IPS-18a (cell line): ENCODE measurements around the gene ECT2L.

Experiments used
- H3K27ac ChIP-seq: one replicate; pipeline ENCODE4 v1.5.1; 2013; ENCODE audit warnings: low read length
- H3K27me3 ChIP-seq: one replicate; pipeline ENCODE4 v1.6.1; 2013; ENCODE audit warnings: mild to moderate bottlenecking, low read length; ENCODE audit not compliant: control insufficient read depth, insufficient read depth
- H3K36me3 ChIP-seq: one replicate; pipeline ENCODE4 v1.6.1; 2013; ENCODE audit warnings: low read depth, low read length; ENCODE audit not compliant: control insufficient read depth
- H3K4me1 ChIP-seq: one replicate; pipeline ENCODE4 v1.6.1; 2013; ENCODE audit warnings: low read depth, low read length; ENCODE audit not compliant: control insufficient read depth
- H3K4me3 ChIP-seq: one replicate; pipeline ENCODE4 v1.5.1; 2013; ENCODE audit warnings: low read length
- H3K9ac ChIP-seq: one replicate; pipeline ENCODE4 v1.6.1; 2013; ENCODE audit warnings: mild to moderate bottlenecking, low read length, moderate library complexity
- H3K9me3 ChIP-seq: one replicate; pipeline ENCODE4 v1.6.1; 2013; ENCODE audit warnings: low read depth, low read length; ENCODE audit not compliant: control insufficient read depth

Gene ECT2L

DNA sequence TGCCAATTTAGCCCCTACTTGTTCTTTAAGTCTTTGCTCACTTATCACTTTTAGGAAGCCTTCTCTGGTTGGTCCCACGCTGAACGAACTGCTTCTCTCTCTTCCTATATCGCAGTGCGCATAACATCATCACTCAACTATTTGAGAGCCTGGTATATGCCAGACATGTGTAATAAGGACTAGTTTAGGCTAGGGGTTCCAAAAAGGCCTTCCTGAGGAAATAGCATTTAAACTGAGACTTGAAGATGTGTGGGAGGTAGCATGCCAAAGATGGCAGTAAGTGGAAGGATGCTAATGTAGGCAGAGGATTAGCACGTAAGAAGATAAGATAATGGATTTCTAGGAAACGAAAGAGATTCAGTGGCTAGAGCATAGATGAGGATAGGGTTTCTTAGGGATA, 17.6 kb upstream of the ECT2L start:
- H3K9ac ChIP-seq, result no peak overlapping the region
- no peak overlapping the region for H3K4me3 ChIP-seq
- H3K4me1 ChIP-seq, result peaks cover 5% of the 10 kb centered on the region

DNA sequence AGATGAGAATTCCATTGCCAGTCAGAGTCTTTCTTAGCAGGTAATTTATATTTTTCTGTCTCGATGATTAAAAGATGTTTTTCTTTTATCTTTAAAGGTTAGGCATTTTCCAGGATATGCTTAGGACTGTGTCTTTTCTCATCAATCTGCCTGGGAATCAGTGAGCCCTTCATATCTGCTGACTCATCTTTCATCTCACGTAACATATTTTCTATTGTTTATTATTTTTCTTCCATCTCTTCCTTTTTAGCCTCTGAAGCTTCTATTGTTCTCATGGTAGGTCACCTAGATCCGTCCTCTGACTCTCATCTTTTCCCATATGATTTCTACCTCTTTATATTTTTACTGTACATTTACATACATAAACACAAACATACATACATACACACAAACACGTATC, 13.6 kb upstream of the ECT2L start:
- Histone ChIP-seq H3K36me3 (no peaks in the 10 kb centered on the region), H3K9ac (no peak overlapping the region), H3K27me3 (no peaks in the 10 kb centered on the region), H3K4me1 (no peaks in the 10 kb centered on the region), H3K9me3 (no peaks in the 10 kb centered on the region), H3K4me3 (no peak overlapping the region), H3K27ac (no peak overlapping the region)

More for the DNA sequence above, 17.6 kb upstream of the ECT2L start:
- Histone ChIP-seq H3K27ac (no peak overlapping the region), H3K9me3 (no peaks in the 10 kb centered on the region), H3K27me3 (no peaks in the 10 kb centered on the region), H3K36me3 (no peaks in the 10 kb centered on the region)

- H3K36me3 ChIP-seq, result no peaks in the 10 kb centered on the region
- H3K4me3 ChIP-seq, result no peak overlapping the region
- no peaks in the 10 kb centered on the region for H3K27me3 ChIP-seq
- H3K9ac ChIP-seq, result no peak overlapping the region
- H3K27ac ChIP-seq, result no peak overlapping the region
- no peaks in the 10 kb centered on the region for H3K9me3 ChIP-seq
- H3K4me1 ChIP-seq, result no peaks in the 10 kb centered on the region
These were observed 10.8 kb upstream of the ECT2L start for GRCh38 chr6:138785079-138785478.

DNA sequence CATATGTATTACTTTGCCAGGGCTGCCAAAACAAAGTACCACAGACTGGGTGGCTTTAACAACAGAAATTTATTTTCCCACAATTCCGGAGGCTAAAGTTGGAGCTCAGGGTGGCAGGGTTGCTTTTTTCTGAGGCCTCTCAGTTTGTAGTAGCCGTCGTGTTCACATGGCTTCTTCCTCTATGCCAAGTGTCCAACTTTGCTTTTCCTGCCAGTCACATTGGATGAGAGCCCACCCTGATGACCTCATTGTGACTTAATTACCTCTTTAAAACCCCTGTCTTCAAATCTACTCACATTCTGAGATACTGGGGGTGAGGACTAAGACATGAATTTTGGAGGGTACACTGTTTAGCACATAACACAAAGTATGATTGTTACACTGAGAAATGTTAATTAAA, 9.9 kb upstream of the ECT2L start:
- Histone ChIP-seq H3K36me3 (no peaks in the 10 kb centered on the region), H3K9me3 (no peaks in the 10 kb centered on the region), H3K9ac (no peak overlapping the region), H3K27ac (no peak overlapping the region), H3K27me3 (no peaks in the 10 kb centered on the region), H3K4me3 (no peak overlapping the region), H3K4me1 (no peaks in the 10 kb centered on the region)

GRCh38 chr6:138787138-138787537, 8.7 kb upstream of the ECT2L start:
- Histone ChIP-seq H3K4me3 (no peak overlapping the region), H3K9ac (no peak overlapping the region), H3K4me1 (no peaks in the 10 kb centered on the region), H3K36me3 (no peaks in the 10 kb centered on the region), H3K9me3 (no peaks in the 10 kb centered on the region), H3K27me3 (no peaks in the 10 kb centered on the region), H3K27ac (no peak overlapping the region)

DNA sequence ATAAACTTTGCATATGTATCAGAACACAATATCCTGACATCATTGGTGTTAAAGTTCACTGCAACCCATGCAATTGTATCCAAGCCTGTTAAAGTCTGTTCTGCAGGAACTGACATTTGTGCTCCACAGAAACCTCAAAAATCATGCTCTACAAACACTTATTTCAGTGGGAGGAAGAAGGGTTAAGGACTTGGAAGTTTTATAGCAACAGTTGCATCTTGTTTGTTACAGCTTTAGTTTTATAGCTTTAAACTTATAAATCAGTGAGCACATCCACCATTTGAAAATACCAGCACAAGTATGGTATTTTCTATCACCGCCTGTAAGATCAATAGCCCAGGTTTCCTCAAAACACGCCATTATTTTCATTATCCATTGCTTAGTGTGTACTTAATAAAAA, 884 bp downstream of the ECT2L start:
- Histone ChIP-seq H3K4me1 (no peaks in the 10 kb centered on the region), H3K4me3 (peak overlapping the region; percentile 49), H3K9ac (no peak overlapping the region), H3K9me3 (no peaks in the 10 kb centered on the region), H3K36me3 (no peaks in the 10 kb centered on the region), H3K27me3 (peaks cover 20% of the 10 kb centered on the region), H3K27ac (no peak overlapping the region)

GRCh38 chr6:138797806-138798446, 2.0 kb downstream of the ECT2L start:
- no peaks in the 10 kb centered on the region for H3K4me1 ChIP-seq

DNA sequence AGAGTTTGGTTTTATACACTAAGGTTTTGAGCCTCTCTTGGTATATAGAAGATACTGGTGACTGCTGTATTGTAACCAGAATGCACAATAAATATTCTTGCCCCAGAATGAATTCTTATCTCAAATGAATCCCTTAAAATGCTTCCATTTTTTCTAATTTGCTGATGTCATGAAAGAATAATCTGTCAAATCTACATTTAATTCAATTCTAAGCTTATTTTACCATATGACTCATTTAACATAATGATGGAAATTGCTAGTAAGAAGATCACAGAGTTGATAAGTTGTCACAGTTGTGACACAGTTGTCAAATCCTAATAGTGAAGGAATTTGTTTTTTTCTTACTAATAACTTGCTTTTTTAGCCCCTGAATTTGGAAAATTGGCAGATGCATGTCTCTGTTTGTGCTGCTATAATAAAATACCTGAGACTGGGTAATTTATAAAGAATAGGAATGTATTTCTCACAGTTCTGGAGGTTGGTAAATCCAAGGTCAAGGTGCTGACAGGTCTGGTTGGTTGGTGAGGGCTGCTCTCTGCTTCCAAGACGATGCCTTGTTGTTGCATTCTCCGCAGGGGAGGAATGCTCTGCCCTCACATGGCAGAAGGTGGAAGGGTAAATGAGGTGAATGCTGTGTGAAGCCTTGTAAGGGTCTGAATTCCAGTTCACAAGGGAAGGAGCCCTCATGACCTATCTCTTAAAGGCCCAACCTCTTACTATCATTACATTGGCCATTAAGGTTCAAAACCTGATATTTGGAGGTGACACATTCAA, 4.7 kb downstream of the ECT2L start:
- no peaks in the 10 kb centered on the region for H3K36me3 ChIP-seq
- H3K9me3 ChIP-seq, result no peaks in the 10 kb centered on the region
- H3K27ac ChIP-seq, result no peak overlapping the region
- H3K27me3 ChIP-seq, result peaks cover 14% of the 10 kb centered on the region
- no peak overlapping the region for H3K9ac ChIP-seq
- H3K4me1 ChIP-seq, result no peaks in the 10 kb centered on the region
- no peak overlapping the region for H3K4me3 ChIP-seq

More at GRCh38 chr6:138797806-138798446, 2.0 kb downstream of the ECT2L start:
- Histone ChIP-seq H3K9me3 (no peaks in the 10 kb centered on the region), H3K27me3 (peaks cover 20% of the 10 kb centered on the region), H3K36me3 (no peaks in the 10 kb centered on the region), H3K4me3 (no peak overlapping the region), H3K9ac (no peak overlapping the region), H3K27ac (no peak overlapping the region)

DNA sequence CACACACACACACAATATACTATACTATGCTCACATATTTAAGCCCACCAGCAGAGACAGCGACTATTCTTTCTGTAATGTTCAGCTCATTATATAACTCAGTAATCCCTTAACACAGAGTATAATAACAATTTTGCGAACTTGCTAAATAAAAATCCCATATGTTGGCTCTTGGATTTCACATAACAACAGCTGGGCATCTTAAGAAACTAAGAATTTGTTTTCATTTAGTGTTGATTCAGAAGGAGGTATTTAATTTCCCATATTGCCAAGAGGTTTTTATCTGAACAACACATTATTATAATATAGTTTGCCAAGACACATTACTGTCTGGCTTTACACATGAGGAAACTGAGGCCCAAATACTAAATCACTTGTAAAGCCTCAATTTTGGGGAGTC, 7.4 kb downstream of the ECT2L start:
- Histone ChIP-seq H3K27ac (no peak overlapping the region), H3K4me1 (no peaks in the 10 kb centered on the region), H3K27me3 (no peaks in the 10 kb centered on the region), H3K9ac (no peak overlapping the region), H3K9me3 (no peaks in the 10 kb centered on the region), H3K36me3 (no peaks in the 10 kb centered on the region), H3K4me3 (no peak overlapping the region)

GRCh38 chr6:138803861-138804260, 8.0 kb downstream of the ECT2L start:
- no peaks in the 10 kb centered on the region for H3K9me3 ChIP-seq
- no peak overlapping the region for H3K4me3 ChIP-seq
- no peaks in the 10 kb centered on the region for H3K36me3 ChIP-seq
- H3K4me1 ChIP-seq, result no peaks in the 10 kb centered on the region
- H3K27ac ChIP-seq, result no peak overlapping the region
- no peaks in the 10 kb centered on the region for H3K27me3 ChIP-seq
- H3K9ac ChIP-seq, result no peak overlapping the region

DNA sequence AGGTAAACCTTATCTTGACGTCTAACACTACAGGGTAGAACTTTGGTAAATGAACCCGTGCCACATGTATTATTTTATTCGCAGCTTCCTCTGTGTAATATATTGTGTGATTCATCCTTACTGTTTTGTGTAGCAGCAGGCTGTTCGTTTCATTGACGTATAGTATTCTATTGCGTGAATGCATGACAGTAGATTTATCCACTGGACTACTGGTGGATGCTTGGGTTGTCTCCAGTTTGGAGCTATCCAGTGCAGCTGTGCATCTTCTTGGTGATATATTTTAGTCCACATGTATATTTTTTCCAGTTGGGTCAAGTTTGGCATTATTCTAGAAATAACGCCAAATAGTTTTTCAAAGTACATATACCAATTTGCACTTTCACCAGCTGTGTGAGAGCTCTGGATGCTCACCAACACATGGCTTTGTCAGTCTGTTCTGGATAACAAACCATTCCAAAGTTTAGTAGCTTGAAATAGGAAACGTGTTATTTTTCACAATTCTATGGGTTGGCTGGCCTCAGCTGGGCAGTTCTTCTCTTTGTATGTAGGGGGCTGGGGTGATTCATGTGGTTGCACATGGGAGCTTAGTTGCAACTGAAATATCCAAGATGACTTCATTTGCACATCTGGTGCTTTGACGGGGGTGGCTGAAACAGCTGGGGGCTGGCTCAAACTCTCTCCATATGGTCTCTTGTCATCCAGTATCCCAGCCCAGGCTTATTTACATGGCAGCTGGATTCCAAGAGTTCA, 9.3 kb downstream of the ECT2L start:
- Histone ChIP-seq H3K27ac (no peak overlapping the region), H3K4me1 (no peaks in the 10 kb centered on the region), H3K9me3 (no peaks in the 10 kb centered on the region), H3K27me3 (no peaks in the 10 kb centered on the region), H3K9ac (no peak overlapping the region), H3K36me3 (no peaks in the 10 kb centered on the region), H3K4me3 (no peak overlapping the region)
